PFSK-1 (cell line): ENCODE results near the gene MCFD2.

ENCODE experiments used
- FOXP2 ChIP-seq: optimal IDR thresholded peaks from 2 replicates; pipeline ENCODE3; 2011; ENCODE audit warnings: borderline replicate concordance, control low read depth, inconsistent platforms; ENCODE audit not compliant: insufficient read depth; ENCODE audit errors: extremely low read length, extremely low read depth
- POLR2AphosphoS5 ChIP-seq: IDR thresholded peaks from 2 replicates; pipeline ENCODE4 v1.6.1; 2012; ENCODE audit warnings: low read depth, mild to moderate bottlenecking, control low read depth, low read length, moderate library complexity
- REST ChIP-seq, 2 experiments: IDR thresholded peaks; 2 replicates each; pipeline versions ENCODE4 v1.6.1 to v1.8.0; 2011 to 2012; ENCODE audit warnings: low read depth in 2 of 2, low read length in 2 of 2, control low read depth in 1 of 2, inconsistent platforms in 1 of 2, mild to moderate bottlenecking in 1 of 2, moderate library complexity in 1 of 2; ENCODE audit not compliant: insufficient read depth in 1 of 2
- SIN3A ChIP-seq: IDR thresholded peaks from 2 replicates; pipeline ENCODE4 v1.6.1; 2012; ENCODE audit warnings: mild to moderate bottlenecking, low read length, moderate library complexity, borderline replicate concordance; ENCODE audit not compliant: insufficient read depth
- TAF1 ChIP-seq: IDR thresholded peaks from 2 replicates; pipeline ENCODE4 v1.6.1; 2012; ENCODE audit warnings: low read length, control low read depth, borderline replicate concordance; ENCODE audit not compliant: insufficient read depth

- TF ChIP-seq REST (IDR thresholded peaks at IDR 0.05; ENCODE audit: insufficient read depth in 1 of 2, low read depth in 2 of 2, low read length in 2 of 2) (no peak), POLR2AphosphoS5 (no peak), TAF1 (no peak), SIN3A (no peak), FOXP2 (no peak)
These were observed 14.0 kb downstream of the MCFD2 start for GRCh38 chr2:46901611-46902010.
